Measurements from ENCODE around the gene HNRNPC. TPM values are rescaled to one million over a fixed set of nuclear protein-coding genes. Genes with fewer than 3 reads are reported as not detected.
A peak's percentile ranks its signal among the peaks of the same experiment; 100 is the strongest.

Gene HNRNPC
- total and polyA plus RNA-seq, 2 of the 8 experiments (the other 6 are each of a cell fraction or from before 2014, with no cell fraction given), result 781 to 1,207 TPM

- Histone ChIP-seq H3K27ac (ENCODE audit: low read depth, low read length) (peak overlapping the region; percentile 94), H4K20me1 (replicated peaks in 1 of 2; ENCODE audit: control insufficient read depth in 1 of 2, insufficient read depth in 2 of 2, low read length in 2 of 2) (no peaks in the 10 kb centered on the region), H2BK12ac (ENCODE audit: low read depth, low read length) (peak overlapping the region; percentile 71; the same call in 1 of the 2 replicates), H4K5ac (ENCODE audit: insufficient read length, low read depth, low read length) (no peak overlapping the region), H3K23ac (ENCODE audit: insufficient read length) (no peak overlapping the region), H3K18ac (ENCODE audit: extremely low read depth, low read length) (no peak overlapping the region), H3K27me3 (replicated peaks in 1 of 4; ENCODE audit: control insufficient read depth in 3 of 4, extremely low read depth in 1 of 4, insufficient read depth in 3 of 4, low read length in 3 of 4) (no peaks in the 10 kb centered on the region), H3K4me2 (ENCODE audit: insufficient read depth in 1 of 2, low read depth in 2 of 2, low read length in 2 of 2) (peak overlapping the region; percentile 70 to 77), H3K79me2 (ENCODE audit: control insufficient read depth in 1 of 2, insufficient read depth in 2 of 2, low read length in 2 of 2) (no peaks in the 10 kb centered on the region), H3K9ac (replicated peaks in 1 of 4; ENCODE audit: extremely low read depth in 1 of 4, low read depth in 3 of 4, low read length in 3 of 4) (peak overlapping the region in 3 of 4 experiments; percentile 76 to 99 (median 90); a peak in 6 of 7 replicates), H2BK120ac (replicated peaks; ENCODE audit: low read depth, low read length) (no peak overlapping the region), H2BK5ac (ENCODE audit: low read depth, low read length) (peak overlapping the region; percentile 99), H3K4ac (replicated peaks; ENCODE audit: insufficient read length, low read depth, low read length) (no peak overlapping the region), H4K8ac (ENCODE audit: extremely low read depth, insufficient read depth, low read length) (no peak overlapping the region), H3K56ac (replicated peaks; ENCODE audit: insufficient read length, low read depth, low read length) (no peak overlapping the region), H2AK5ac (ENCODE audit: low read depth, low read length) (peak overlapping the region; percentile 99; the same call in 1 of the 2 replicates), H3K14ac (ENCODE audit: insufficient read length) (no peak overlapping the region), H3K4me3 (ENCODE audit: extremely low read depth in 1 of 4, insufficient read depth in 2 of 4, low read depth in 3 of 4, low read length in 4 of 4) (peak overlapping the region; percentile 46 to 65 (median 50); a peak in 7 of 8 replicates), H3K23me2 (ENCODE audit: low read depth, low read length) (peaks cover 2% of the 10 kb centered on the region), H3K79me1 (ENCODE audit: low read depth, low read length) (no peaks in the 10 kb centered on the region), H4K91ac (replicated peaks; ENCODE audit: insufficient read length, low read length) (peak overlapping the region; percentile 22), H3K4me1 (replicated peaks in 1 of 4; ENCODE audit: control insufficient read depth in 3 of 4, insufficient read depth in 4 of 4, low read length in 3 of 4) (peaks cover 2 to 9% (median 4%) of the 10 kb centered on the region in 4 experiments; a peak in 4 of 7 replicates), H3K9me3 (ENCODE audit: insufficient read depth in 2 of 2, low read depth in 1 of 2, low read length in 1 of 2) (no peaks in the 10 kb centered on the region), H2AFZ (ENCODE audit: low read length) (no peak overlapping the region), H3K36me3 (ENCODE audit: control insufficient read depth in 2 of 4, insufficient read depth in 4 of 4, low read length in 3 of 4) (no peaks in the 10 kb centered on the region), H2BK20ac (ENCODE audit: low read length) (no peak overlapping the region), H2BK15ac (ENCODE audit: low read length) (no peak overlapping the region)
- POLR2A ChIA-PET (ENCODE audit: partially characterized antibody), result interaction anchor here (1.0 to 5.6 kb wide), 25 partner anchors 9 to 218 kb away, joined by 3 to 44 read pairs (median 5); partner anchors contain the start of genes HNRNPC and SALL2
- DNase-seq (ENCODE audit: low read depth in 1 of 2, low spot score in 2 of 2) (no peak), FAIRE-seq (peak; percentile 24)
- CTCF ChIA-PET (ENCODE audit: partially characterized antibody), result interaction anchor here (1.0 to 1.1 kb wide), 2 partner anchors 22 to 294 kb away, joined by 3 to 4 read pairs; no protein-coding TSS in a partner anchor
- no peak for TF ChIP-seq KDM1A (IDR thresholded peaks at IDR 0.05; ENCODE audit: borderline replicate concordance, low read length)
- TF ChIP-seq SAP30 (IDR thresholded peaks at IDR 0.05; ENCODE audit: insufficient read depth, insufficient replicate concordance, low read length), result no peak
- no peak for TF ChIP-seq BACH1 (IDR thresholded peaks at IDR 0.05; ENCODE audit: low read length)
- no peak for TF ChIP-seq NANOG (IDR thresholded peaks at IDR 0.05; ENCODE audit: insufficient read depth, low read depth, low read length, poor library complexity, severe bottlenecking)
- TF ChIP-seq RXRA (IDR thresholded peaks at IDR 0.05; ENCODE audit: insufficient read depth, low read depth, low read length), result no peak
- TF ChIP-seq SP1 (IDR thresholded peaks at IDR 0.05; ENCODE audit: low read depth, low read length), result no peak
- no peak for TF ChIP-seq CHD1 (IDR thresholded peaks at IDR 0.05; ENCODE audit: low read depth, low read length)
- TF ChIP-seq, protein P1, sequence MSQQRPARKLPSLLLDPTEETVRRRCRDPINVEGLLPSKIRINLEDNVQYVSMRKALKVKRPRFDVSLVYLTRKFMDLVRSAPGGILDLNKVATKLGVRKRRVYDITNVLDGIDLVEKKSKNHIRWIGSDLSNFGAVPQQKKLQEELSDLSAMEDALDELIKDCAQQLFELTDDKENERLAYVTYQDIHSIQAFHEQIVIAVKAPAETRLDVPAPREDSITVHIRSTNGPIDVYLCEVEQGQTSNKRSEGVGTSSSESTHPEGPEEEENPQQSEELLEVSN (IDR thresholded peaks at IDR 0.05), result no peak
- TF ChIP-seq TAF7 (optimal IDR thresholded peaks at IDR 0.05; ENCODE audit: borderline replicate concordance, low read depth, low read length), result no peak
- no peak for TF ChIP-seq ZNF274 (IDR thresholded peaks at IDR 0.05; ENCODE audit: borderline replicate concordance, extremely low read depth, low read length)
- TF ChIP-seq TAF1 (IDR thresholded peaks at IDR 0.05; ENCODE audit: low read depth, low read length), result no peak
- TF ChIP-seq TBP (IDR thresholded peaks at IDR 0.05; ENCODE audit: low read depth, low read length), result no peak
- no peak for TF ChIP-seq ASH2L (IDR thresholded peaks at IDR 0.05; ENCODE audit: low read length)
- TF ChIP-seq TEAD4 (IDR thresholded peaks at IDR 0.05; ENCODE audit: low read depth, low read length), result no peak
- TF ChIP-seq BCL11A (IDR thresholded peaks at IDR 0.05; ENCODE audit: low read depth in 2 of 2, low read length in 2 of 2), result no peak
These were observed 38.9 kb upstream of the HNRNPC start for GRCh38 chr14:21308132-21308478.

All from H1 (cell line).